GM21529 (cell line): Measurements from ENCODE around the gene FRA10AC1.

Source experiments
- ATAC-seq: cut with Tn5 transposase; IDR thresholded peaks from one replicate; pipeline ENCODE4 v1.9.1; 2021; ENCODE audit not compliant: unreplicated experiment

Gene FRA10AC1

DNA sequence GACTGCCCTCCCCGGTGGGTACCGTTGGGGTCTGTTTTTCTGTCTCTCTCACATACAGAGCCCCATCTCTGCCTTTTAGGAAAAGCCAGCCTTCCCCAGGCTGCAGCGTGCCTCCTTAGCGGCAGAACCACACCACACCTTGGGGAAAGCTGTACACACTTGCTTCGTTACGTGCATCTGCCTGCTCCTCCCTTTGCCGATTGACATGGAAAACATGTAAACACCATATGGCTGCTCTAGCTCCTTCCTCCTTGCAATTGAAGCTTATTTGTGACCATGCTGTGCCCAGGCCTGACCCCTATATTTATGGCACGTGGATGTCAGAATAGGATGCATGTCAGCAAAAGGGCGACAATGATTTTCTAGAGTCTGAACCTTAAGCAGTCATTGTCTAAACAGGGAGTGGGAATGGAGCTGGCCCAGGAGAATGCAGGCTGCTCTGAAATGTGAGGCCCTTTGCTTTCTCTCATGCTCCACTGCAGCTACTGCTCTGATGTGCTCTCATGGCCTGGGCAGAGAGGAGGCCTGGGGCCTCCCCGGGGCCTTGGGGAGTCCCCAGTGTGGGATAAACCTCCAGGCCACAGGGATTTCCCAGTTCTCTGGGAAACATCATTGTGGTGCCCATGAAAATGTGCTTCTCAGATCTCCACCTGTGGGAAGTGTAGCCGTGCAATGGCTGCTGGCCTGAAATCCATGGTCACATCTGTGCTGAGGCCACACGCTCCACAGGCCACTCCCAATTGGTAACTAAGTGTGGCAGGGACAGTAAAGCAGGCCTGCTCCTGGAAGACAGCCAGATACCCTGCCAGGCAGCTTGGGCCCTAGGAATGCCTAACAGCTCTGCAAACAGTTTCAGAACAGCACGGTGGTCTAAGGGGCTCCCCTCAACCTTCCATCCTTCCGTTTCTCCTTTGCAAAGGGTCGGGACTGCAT lies 71.5 kb downstream of the FRA10AC1 start:
- ATAC-seq, result no peak

GRCh38 chr10:93629647-93630305 lies 72.6 kb downstream of the FRA10AC1 start:
- ATAC-seq, result no peak

DNA sequence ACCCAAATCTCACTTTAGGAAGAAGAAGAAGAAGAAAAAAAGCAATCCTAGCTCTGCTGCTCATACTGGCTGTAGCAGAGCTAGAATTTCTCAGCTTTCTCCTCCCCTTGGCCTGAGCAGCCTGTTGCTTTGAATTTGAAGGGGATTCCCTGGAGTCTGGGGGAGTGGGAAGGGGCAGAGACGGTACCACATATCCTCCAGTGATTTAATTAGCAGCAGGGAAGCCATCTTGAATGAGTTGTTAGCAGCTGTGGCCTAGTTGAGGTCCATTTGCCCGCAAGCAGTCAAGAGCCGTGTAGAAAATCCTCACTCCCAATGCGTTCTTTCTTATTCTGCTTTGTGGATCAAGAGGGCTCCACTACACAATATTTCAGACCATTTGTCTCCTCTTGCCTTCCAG lies 73.5 kb downstream of the FRA10AC1 start:
- ATAC-seq, result no peak

DNA sequence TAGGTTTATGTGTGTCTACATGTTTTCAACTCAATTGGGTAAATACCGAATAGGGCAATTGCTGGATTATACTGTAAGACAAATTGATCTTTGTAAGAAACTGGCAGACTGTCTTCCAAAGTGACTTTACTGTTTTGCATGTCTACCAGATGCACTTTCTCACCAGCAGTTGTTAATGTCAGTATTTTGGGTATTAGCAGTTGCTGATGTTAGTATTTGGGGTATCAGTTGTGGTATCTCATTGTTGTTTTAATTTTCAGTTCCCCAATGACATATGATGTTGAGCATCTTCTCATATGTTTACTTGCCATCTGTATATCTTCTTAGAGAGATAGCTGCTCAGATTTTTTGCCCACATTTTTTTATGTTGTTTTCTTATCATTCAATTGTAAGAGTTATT lies 79.5 kb downstream of the FRA10AC1 start:
- ATAC-seq, result peak; percentile 58

GRCh38 chr10:93620925-93621324 lies 81.5 kb downstream of the FRA10AC1 start:
- ATAC-seq, result no peak
